ENCODE measurements around the gene MT1B. TPM values are rescaled to one million over a fixed set of nuclear protein-coding genes. Genes with fewer than 3 reads are reported as not detected.

Gene MT1B
- total and polyA plus RNA-seq, 2 of the 13 experiments (the other 11 are each of a cell fraction or from before 2014, with no cell fraction given): 0.89 TPM; not detected in 1

DNA sequence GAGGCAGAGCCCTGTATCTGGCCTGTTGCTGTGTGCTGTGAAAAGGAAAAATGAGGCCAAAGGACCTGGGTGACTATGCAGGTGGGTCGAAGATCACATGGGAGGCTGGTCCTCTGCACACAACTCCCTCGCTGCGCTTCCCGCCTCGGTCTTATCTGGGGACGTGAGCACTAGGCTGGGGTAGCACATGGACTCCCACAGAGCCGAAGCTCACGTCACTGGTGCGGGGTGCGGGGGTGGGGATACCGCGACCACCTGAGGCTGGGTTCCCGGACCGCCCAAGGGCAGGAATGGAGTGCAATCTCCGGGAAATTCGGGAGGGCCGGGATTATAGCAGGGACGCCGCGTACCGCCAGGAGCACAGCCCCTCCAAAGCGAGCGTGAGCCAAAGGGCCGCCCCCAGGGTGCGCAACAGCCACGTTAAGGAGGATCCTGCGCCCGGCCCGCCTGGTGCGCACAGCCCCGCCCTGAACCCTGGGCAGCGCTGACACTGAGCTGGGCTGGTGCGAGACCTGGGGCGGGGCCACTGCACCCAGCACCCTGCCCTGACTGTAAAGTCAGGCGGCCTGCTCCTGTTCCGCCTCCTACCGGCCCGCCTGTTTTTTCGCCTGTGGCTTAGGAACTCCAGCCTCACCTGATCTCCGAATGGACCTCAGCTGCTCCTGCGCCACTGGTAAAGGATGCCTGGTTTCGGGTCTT is 8.5 kb upstream of the MT1B start (continued):
- TF ChIP-seq HNRNPUL1 (IDR thresholded peaks at IDR 0.05; ENCODE audit: low read depth, low read length) (no peak), FLYWCH1 (CRISPR knock-in tag; IDR thresholded peaks at IDR 0.05) (0 out of 2 replicates have a peak, but pooled peaks have one; percentile 34), NR2F1 (CRISPR knock-in tag; IDR thresholded peaks at IDR 0.05) (no peak), U2AF2 (IDR thresholded peaks at IDR 0.05; ENCODE audit: low read depth, low read length) (no peak), FIP1L1 (IDR thresholded peaks at IDR 0.05; ENCODE audit: borderline replicate concordance, insufficient read depth, low read depth, low read length) (no peak), SMARCC2 (IDR thresholded peaks at IDR 0.05) (no peak), RFXANK (CRISPR knock-in tag; IDR thresholded peaks at IDR 0.05) (no peak), SIX1 (CRISPR knock-in tag; IDR thresholded peaks at IDR 0.05; ENCODE audit: borderline replicate concordance) (no peak), HNF4G (IDR thresholded peaks at IDR 0.05; ENCODE audit: borderline replicate concordance, low read depth, low read length) (no peak), HNF4G (CRISPR knock-in tag; IDR thresholded peaks at IDR 0.05; ENCODE audit: borderline replicate concordance, low read depth) (peak; percentile 21; the same call in 1 of the 2 replicates), ZNF670 (CRISPR knock-in tag; IDR thresholded peaks at IDR 0.05; ENCODE audit: borderline replicate concordance) (no peak), ZNF674 (CRISPR knock-in tag; IDR thresholded peaks at IDR 0.05; ENCODE audit: low read depth) (no peak), ZSCAN22 (CRISPR knock-in tag; IDR thresholded peaks at IDR 0.05) (no peak), ZNF737 (CRISPR knock-in tag; IDR thresholded peaks at IDR 0.05; ENCODE audit: borderline replicate concordance) (no peak)
- TF ChIP-seq, protein P1, sequence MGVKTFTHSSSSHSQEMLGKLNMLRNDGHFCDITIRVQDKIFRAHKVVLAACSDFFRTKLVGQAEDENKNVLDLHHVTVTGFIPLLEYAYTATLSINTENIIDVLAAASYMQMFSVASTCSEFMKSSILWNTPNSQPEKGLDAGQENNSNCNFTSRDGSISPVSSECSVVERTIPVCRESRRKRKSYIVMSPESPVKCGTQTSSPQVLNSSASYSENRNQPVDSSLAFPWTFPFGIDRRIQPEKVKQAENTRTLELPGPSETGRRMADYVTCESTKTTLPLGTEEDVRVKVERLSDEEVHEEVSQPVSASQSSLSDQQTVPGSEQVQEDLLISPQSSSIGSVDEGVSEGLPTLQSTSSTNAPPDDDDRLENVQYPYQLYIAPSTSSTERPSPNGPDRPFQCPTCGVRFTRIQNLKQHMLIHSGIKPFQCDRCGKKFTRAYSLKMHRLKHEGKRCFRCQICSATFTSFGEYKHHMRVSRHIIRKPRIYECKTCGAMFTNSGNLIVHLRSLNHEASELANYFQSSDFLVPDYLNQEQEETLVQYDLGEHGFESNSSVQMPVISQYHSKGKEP (CRISPR knock-in tag; IDR thresholded peaks at IDR 0.05): no peak
- TF ChIP-seq, protein P2, sequence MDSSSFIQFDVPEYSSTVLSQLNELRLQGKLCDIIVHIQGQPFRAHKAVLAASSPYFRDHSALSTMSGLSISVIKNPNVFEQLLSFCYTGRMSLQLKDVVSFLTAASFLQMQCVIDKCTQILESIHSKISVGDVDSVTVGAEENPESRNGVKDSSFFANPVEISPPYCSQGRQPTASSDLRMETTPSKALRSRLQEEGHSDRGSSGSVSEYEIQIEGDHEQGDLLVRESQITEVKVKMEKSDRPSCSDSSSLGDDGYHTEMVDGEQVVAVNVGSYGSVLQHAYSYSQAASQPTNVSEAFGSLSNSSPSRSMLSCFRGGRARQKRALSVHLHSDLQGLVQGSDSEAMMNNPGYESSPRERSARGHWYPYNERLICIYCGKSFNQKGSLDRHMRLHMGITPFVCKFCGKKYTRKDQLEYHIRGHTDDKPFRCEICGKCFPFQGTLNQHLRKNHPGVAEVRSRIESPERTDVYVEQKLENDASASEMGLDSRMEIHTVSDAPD (CRISPR knock-in tag; IDR thresholded peaks at IDR 0.05): no peak
- TF ChIP-seq, protein P3, sequence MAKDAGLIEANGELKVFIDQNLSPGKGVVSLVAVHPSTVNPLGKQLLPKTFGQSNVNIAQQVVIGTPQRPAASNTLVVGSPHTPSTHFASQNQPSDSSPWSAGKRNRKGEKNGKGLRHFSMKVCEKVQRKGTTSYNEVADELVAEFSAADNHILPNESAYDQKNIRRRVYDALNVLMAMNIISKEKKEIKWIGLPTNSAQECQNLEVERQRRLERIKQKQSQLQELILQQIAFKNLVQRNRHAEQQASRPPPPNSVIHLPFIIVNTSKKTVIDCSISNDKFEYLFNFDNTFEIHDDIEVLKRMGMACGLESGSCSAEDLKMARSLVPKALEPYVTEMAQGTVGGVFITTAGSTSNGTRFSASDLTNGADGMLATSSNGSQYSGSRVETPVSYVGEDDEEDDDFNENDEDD (CRISPR knock-in tag; IDR thresholded peaks at IDR 0.05; ENCODE audit: borderline replicate concordance): peak; percentile 68; the same call in 1 of the 2 replicates
- TF ChIP-seq, protein P4, sequence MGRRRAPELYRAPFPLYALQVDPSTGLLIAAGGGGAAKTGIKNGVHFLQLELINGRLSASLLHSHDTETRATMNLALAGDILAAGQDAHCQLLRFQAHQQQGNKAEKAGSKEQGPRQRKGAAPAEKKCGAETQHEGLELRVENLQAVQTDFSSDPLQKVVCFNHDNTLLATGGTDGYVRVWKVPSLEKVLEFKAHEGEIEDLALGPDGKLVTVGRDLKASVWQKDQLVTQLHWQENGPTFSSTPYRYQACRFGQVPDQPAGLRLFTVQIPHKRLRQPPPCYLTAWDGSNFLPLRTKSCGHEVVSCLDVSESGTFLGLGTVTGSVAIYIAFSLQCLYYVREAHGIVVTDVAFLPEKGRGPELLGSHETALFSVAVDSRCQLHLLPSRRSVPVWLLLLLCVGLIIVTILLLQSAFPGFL (CRISPR knock-in tag; IDR thresholded peaks at IDR 0.05): no peak
- TF ChIP-seq, protein P5, sequence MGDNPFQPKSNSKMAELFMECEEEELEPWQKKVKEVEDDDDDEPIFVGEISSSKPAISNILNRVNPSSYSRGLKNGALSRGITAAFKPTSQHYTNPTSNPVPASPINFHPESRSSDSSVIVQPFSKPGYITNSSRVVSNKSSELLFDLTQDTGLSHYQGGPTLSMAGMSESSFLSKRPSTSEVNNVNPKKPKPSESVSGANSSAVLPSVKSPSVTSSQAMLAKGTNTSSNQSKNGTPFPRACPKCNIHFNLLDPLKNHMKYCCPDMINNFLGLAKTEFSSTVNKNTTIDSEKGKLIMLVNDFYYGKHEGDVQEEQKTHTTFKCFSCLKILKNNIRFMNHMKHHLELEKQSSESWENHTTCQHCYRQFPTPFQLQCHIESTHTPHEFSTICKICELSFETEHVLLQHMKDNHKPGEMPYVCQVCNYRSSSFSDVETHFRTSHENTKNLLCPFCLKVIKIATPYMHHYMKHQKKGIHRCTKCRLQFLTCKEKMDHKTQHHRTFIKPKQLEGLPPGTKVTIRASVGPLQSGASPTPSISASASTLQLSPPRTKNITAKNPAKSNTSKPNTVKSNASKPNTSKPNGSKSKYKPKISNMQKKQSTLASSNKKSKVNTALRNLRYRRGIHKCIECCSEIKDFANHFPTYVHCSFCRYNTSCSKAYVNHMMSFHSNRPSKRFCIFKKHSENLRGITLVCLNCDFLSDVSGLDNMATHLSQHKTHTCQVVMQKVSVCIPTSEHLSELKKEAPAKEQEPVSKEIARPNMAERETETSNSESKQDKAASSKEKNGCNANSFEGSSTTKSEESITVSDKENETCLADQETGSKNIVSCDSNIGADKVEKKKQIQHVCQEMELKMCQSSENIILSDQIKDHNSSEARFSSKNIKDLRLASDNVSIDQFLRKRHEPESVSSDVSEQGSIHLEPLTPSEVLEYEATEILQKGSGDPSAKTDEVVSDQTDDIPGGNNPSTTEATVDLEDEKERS (CRISPR knock-in tag; IDR thresholded peaks at IDR 0.05): no peak
- TF ChIP-seq, protein P6, sequence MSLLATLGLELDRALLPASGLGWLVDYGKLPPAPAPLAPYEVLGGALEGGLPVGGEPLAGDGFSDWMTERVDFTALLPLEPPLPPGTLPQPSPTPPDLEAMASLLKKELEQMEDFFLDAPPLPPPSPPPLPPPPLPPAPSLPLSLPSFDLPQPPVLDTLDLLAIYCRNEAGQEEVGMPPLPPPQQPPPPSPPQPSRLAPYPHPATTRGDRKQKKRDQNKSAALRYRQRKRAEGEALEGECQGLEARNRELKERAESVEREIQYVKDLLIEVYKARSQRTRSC (CRISPR knock-in tag; IDR thresholded peaks at IDR 0.05; ENCODE audit: low read depth): no peak
